HEK293 (cell line): ENCODE results near the gene TMEM17.
A peak's percentile ranks its signal among the peaks of the same experiment; 100 is the strongest.

Source experiments
- IKZF3 ChIP-seq: fragments of 450-650 bp; IDR thresholded peaks from 2 replicates; pipeline ENCODE4 v1.5.0; 2018; ENCODE audit warnings: missing biosample characterization, mild to moderate bottlenecking, missing genetic modification characterization, moderate library complexity
- KLF1 ChIP-seq: fragments of 450-650 bp; formaldehyde crosslinking; IDR thresholded peaks from 2 replicates; pipeline ENCODE4 v1.5.1; 2016; ENCODE audit warnings: missing biosample characterization, missing genetic modification characterization
- SALL2 ChIP-seq: fragments of 450-650 bp; formaldehyde crosslinking; IDR thresholded peaks from 2 replicates; pipeline ENCODE4 v1.5.0; 2017; ENCODE audit warnings: missing biosample characterization, mild to moderate bottlenecking, missing genetic modification characterization, borderline replicate concordance
- SETDB1 ChIP-seq: IDR thresholded peaks from one replicate; pipeline ENCODE4 v1.6.1; 2017; ENCODE audit warnings: mild to moderate bottlenecking, low read length, moderate library complexity, mixed read lengths; ENCODE audit not compliant: insufficient read length
- TCF7L2 ChIP-seq: IDR thresholded peaks from 2 replicates; pipeline ENCODE4 v1.6.1; 2011; ENCODE audit warnings: low read depth, mild to moderate bottlenecking, inconsistent platforms, low read length, moderate library complexity, borderline replicate concordance
- ZBTB17 ChIP-seq: fragments of 450-650 bp; formaldehyde crosslinking; IDR thresholded peaks from 2 replicates; pipeline ENCODE4 v1.5.1; 2016; ENCODE audit warnings: missing biosample characterization, missing genetic modification characterization
- ZBTB8A ChIP-seq: fragments of 450-650 bp; formaldehyde crosslinking; IDR thresholded peaks from 2 replicates; pipeline ENCODE4 v1.5.1; 2016; ENCODE audit warnings: missing biosample characterization, missing genetic modification characterization
- ZEB2 ChIP-seq: fragments of 450-650 bp; formaldehyde crosslinking; IDR thresholded peaks from 2 replicates; pipeline ENCODE4 v1.5.1; 2016; ENCODE audit warnings: missing biosample characterization, missing genetic modification characterization
- ZFP3 ChIP-seq: fragments of 450-650 bp; formaldehyde crosslinking; IDR thresholded peaks from 2 replicates; pipeline ENCODE4 v1.5.1; 2016; ENCODE audit warnings: low read depth, missing biosample characterization, missing genetic modification characterization
- ZFP37 ChIP-seq: fragments of 450-650 bp; formaldehyde crosslinking; IDR thresholded peaks from 2 replicates; pipeline ENCODE4 v1.5.1; 2016; ENCODE audit warnings: missing biosample characterization, missing genetic modification characterization
- ZNF221 ChIP-seq: fragments of 450-650 bp; formaldehyde crosslinking; IDR thresholded peaks from 2 replicates; pipeline ENCODE4 v1.5.1; 2017; ENCODE audit warnings: missing biosample characterization, missing genetic modification characterization, borderline replicate concordance
- ZNF311 ChIP-seq: fragments of 450-650 bp; formaldehyde crosslinking; IDR thresholded peaks from 2 replicates; pipeline ENCODE4 v1.5.1; 2017; ENCODE audit warnings: missing biosample characterization, missing genetic modification characterization, borderline replicate concordance
- ZNF324 ChIP-seq: fragments of 450-650 bp; formaldehyde crosslinking; IDR thresholded peaks from 2 replicates; pipeline ENCODE4 v1.5.1; 2016; ENCODE audit warnings: missing biosample characterization, missing genetic modification characterization
- ZNF335 ChIP-seq: fragments of 450-650 bp; formaldehyde crosslinking; conservative IDR thresholded peaks from 2 replicates; pipeline ENCODE4 v1.5.1; 2016; ENCODE audit warnings: missing biosample characterization, missing genetic modification characterization
- ZNF391 ChIP-seq: fragments of 450-650 bp; formaldehyde crosslinking; IDR thresholded peaks from 2 replicates; pipeline ENCODE4 v1.5.1; 2016; ENCODE audit warnings: low read depth, missing biosample characterization, missing genetic modification characterization, borderline replicate concordance
- ZNF521 ChIP-seq: fragments of 450-650 bp; formaldehyde crosslinking; IDR thresholded peaks from 2 replicates; pipeline ENCODE4 v1.5.1; 2017; ENCODE audit warnings: missing biosample characterization, mild to moderate bottlenecking, missing genetic modification characterization
- ZNF600 ChIP-seq: fragments of 450-650 bp; formaldehyde crosslinking; IDR thresholded peaks from 2 replicates; pipeline ENCODE4 v1.5.1; 2016; ENCODE audit warnings: missing biosample characterization, missing genetic modification characterization
- ZNF624 ChIP-seq: fragments of 450-650 bp; formaldehyde crosslinking; IDR thresholded peaks from 2 replicates; pipeline ENCODE4 v1.5.1; 2017; ENCODE audit warnings: missing biosample characterization, missing genetic modification characterization
- ZNF664 ChIP-seq: fragments of 450-650 bp; formaldehyde crosslinking; IDR thresholded peaks from 2 replicates; pipeline ENCODE4 v1.5.1; 2016; ENCODE audit warnings: missing biosample characterization, missing genetic modification characterization
- ZSCAN23 ChIP-seq: fragments of 450-650 bp; formaldehyde crosslinking; IDR thresholded peaks from 2 replicates; pipeline ENCODE4 v1.5.1; 2016; ENCODE audit warnings: missing biosample characterization, missing genetic modification characterization
- ZXDB ChIP-seq: fragments of 450-650 bp; formaldehyde crosslinking; IDR thresholded peaks from 2 replicates; pipeline ENCODE4 v1.5.1; 2016; ENCODE audit warnings: missing biosample characterization, missing genetic modification characterization
- TF ChIP-seq, protein P1 (sequence below): sonication (generic); formaldehyde crosslinking; IDR thresholded peaks from 2 replicates; pipeline ENCODE4 v1.8.1; 2022; ENCODE audit warnings: mild to moderate bottlenecking, moderate library complexity, missing genetic modification reagents
- TF ChIP-seq, protein P2 (sequence below): fragments of 450-650 bp; formaldehyde crosslinking; IDR thresholded peaks from 2 replicates; pipeline ENCODE4 v1.5.1; 2017; ENCODE audit warnings: missing biosample characterization, missing genetic modification characterization
- TF ChIP-seq, protein P3 (sequence below): fragments of 450-650 bp; formaldehyde crosslinking; IDR thresholded peaks from 2 replicates; pipeline ENCODE4 v1.5.1; 2016; ENCODE audit warnings: missing biosample characterization, missing genetic modification characterization
- TF ChIP-seq, protein P4 (sequence below): fragments of 450-650 bp; formaldehyde crosslinking; IDR thresholded peaks from 2 replicates; pipeline ENCODE4 v1.5.1; 2016; ENCODE audit warnings: missing biosample characterization, missing genetic modification characterization

Gene TMEM17

DNA sequence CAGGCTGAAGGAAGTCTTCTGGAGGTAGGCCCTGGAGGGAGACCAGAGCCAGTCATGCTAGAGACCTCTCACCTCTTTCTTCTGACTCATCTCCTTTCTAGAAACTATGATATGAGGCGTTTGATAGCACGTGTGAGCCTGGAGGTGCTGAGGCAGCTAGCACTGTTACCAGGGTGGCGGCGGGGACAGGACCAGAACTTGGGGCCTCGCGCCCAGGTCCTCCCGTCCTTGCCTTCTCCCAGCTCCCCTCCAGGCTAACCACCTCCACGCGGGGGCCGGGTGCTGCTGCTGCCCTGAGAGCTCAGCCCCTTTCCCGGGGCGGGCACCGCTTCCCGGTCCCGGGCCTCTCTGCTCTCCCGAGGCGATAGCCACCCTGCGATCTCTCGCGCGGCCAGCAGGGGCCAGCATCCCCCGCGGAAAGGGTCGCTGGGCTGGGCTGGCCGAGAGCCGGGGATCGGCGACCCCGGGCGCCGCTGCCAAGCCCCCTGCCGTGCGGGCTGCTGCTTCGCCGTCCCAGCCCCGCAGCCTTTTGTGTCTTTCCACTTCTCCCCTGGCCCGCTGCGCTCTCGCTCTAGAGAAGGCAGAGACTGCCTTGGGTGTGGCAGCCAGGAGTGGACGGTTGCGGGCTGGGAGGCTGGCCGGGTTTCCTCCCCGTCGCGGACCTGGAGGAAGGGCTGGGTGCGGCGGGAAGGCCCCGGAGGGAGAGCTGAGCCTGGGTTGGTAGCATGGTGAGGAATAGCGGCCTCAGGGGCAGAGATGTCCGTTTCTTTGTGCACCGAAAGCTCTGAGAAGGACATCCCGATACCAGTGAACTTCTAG, 49.1 kb downstream of the TMEM17 start (continued):
- TF ChIP-seq ZFP37 (tag by site-specific recombination): peak; percentile 61; the same call in 1 of the 2 replicates
- TF ChIP-seq ZNF521: no peak
- TF ChIP-seq ZNF391: no peak
- TF ChIP-seq, protein P1, sequence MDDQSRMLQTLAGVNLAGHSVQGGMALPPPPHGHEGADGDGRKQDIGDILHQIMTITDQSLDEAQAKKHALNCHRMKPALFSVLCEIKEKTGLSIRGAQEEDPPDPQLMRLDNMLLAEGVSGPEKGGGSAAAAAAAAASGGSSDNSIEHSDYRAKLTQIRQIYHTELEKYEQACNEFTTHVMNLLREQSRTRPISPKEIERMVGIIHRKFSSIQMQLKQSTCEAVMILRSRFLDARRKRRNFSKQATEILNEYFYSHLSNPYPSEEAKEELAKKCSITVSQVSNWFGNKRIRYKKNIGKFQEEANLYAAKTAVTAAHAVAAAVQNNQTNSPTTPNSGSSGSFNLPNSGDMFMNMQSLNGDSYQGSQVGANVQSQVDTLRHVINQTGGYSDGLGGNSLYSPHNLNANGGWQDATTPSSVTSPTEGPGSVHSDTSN (CRISPR knock-in tag): 0 out of 2 replicates have a peak, but pooled peaks have one; percentile 20
- TF ChIP-seq ZNF324: 0 out of 2 replicates have a peak, but pooled peaks have one; percentile 19
- peak; percentile 42; the same call in 1 of the 2 replicates for TF ChIP-seq ZNF335 (tag by site-specific recombination)
- no peak for TF ChIP-seq SALL2 (tag by site-specific recombination)
- TF ChIP-seq, protein P2, sequence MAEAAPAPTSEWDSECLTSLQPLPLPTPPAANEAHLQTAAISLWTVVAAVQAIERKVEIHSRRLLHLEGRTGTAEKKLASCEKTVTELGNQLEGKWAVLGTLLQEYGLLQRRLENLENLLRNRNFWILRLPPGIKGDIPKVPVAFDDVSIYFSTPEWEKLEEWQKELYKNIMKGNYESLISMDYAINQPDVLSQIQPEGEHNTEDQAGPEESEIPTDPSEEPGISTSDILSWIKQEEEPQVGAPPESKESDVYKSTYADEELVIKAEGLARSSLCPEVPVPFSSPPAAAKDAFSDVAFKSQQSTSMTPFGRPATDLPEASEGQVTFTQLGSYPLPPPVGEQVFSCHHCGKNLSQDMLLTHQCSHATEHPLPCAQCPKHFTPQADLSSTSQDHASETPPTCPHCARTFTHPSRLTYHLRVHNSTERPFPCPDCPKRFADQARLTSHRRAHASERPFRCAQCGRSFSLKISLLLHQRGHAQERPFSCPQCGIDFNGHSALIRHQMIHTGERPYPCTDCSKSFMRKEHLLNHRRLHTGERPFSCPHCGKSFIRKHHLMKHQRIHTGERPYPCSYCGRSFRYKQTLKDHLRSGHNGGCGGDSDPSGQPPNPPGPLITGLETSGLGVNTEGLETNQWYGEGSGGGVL: no peak
- 0 out of 2 replicates have a peak, but pooled peaks have one; percentile 48 for TF ChIP-seq ZXDB (tag by site-specific recombination)
- no peak for TF ChIP-seq SETDB1
- no peak for TF ChIP-seq ZNF624 (tag by site-specific recombination)
- TF ChIP-seq, protein P3, sequence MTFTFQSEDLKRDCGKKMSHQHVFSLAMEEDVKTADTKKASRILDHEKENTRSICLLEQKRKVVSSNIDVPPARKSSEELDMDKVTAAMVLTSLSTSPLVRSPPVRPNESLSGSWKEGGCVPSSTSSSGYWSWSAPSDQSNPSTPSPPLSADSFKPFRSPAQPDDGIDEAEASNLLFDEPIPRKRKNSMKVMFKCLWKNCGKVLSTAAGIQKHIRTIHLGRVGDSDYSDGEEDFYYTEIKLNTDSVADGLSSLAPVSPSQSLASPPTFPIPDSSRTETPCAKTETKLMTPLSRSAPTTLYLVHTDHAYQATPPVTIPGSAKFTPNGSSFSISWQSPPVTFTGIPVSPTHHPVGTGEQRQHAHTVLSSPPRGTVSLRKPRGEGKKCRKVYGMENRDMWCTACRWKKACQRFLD (tag by site-specific recombination): no peak
- TF ChIP-seq ZNF311 (tag by site-specific recombination): no peak
- no peak for TF ChIP-seq ZFP3 (tag by site-specific recombination)
- no peak for TF ChIP-seq IKZF3 (tag by site-specific recombination)
- TF ChIP-seq ZNF600 (tag by site-specific recombination): 0 out of 2 replicates have a peak, but pooled peaks have one; percentile 14
- TF ChIP-seq, protein P4, sequence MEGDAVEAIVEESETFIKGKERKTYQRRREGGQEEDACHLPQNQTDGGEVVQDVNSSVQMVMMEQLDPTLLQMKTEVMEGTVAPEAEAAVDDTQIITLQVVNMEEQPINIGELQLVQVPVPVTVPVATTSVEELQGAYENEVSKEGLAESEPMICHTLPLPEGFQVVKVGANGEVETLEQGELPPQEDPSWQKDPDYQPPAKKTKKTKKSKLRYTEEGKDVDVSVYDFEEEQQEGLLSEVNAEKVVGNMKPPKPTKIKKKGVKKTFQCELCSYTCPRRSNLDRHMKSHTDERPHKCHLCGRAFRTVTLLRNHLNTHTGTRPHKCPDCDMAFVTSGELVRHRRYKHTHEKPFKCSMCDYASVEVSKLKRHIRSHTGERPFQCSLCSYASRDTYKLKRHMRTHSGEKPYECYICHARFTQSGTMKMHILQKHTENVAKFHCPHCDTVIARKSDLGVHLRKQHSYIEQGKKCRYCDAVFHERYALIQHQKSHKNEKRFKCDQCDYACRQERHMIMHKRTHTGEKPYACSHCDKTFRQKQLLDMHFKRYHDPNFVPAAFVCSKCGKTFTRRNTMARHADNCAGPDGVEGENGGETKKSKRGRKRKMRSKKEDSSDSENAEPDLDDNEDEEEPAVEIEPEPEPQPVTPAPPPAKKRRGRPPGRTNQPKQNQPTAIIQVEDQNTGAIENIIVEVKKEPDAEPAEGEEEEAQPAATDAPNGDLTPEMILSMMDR (tag by site-specific recombination): peak; percentile 95
- no peak for TF ChIP-seq ZNF221 (tag by site-specific recombination)
- TF ChIP-seq TCF7L2: no peak
- 0 out of 2 replicates have a peak, but pooled peaks have one; percentile 51 for TF ChIP-seq ZEB2
- TF ChIP-seq ZBTB17 (tag by site-specific recombination): peak; percentile 87
- no peak for TF ChIP-seq ZNF664
- TF ChIP-seq ZSCAN23 (tag by site-specific recombination): no peak
- TF ChIP-seq ZBTB8A (tag by site-specific recombination): peak; percentile 55
- TF ChIP-seq KLF1 (tag by site-specific recombination): peak; percentile 40; the same call in 1 of the 2 replicates
